ENCODE measurements around the gene CLK2. TPM values are rescaled to one million over a fixed set of nuclear protein-coding genes. Genes with fewer than 3 reads are reported as not detected.

Gene CLK2
- total and polyA plus RNA-seq, 2 of the 13 experiments (the other 11 are each of a cell fraction or from before 2014, with no cell fraction given): 20.1 to 73.5 TPM

GRCh38 chr1:155250633-155251449 is 22.5 kb downstream of the CLK2 start (continued):
- TF ChIP-seq, protein P1, sequence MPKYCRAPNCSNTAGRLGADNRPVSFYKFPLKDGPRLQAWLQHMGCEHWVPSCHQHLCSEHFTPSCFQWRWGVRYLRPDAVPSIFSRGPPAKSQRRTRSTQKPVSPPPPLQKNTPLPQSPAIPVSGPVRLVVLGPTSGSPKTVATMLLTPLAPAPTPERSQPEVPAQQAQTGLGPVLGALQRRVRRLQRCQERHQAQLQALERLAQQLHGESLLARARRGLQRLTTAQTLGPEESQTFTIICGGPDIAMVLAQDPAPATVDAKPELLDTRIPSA (CRISPR knock-in tag; IDR thresholded peaks at IDR 0.05; ENCODE audit: borderline replicate concordance): no peak
- TF ChIP-seq ZSCAN21 (CRISPR knock-in tag; IDR thresholded peaks at IDR 0.05; ENCODE audit: borderline replicate concordance) (peak; percentile 47; the same call in 1 of the 2 replicates), TSC22D2 (CRISPR knock-in tag; IDR thresholded peaks at IDR 0.05; ENCODE audit: borderline replicate concordance) (no peak), ZNF567 (CRISPR knock-in tag; IDR thresholded peaks at IDR 0.05; ENCODE audit: borderline replicate concordance) (no peak), ZNF614 (CRISPR knock-in tag; IDR thresholded peaks at IDR 0.05; ENCODE audit: borderline replicate concordance) (no peak), PHF5A (CRISPR knock-in tag; IDR thresholded peaks at IDR 0.05; ENCODE audit: low read depth, unreplicated experiment) (no peak), HNF4A (CRISPR knock-in tag; IDR thresholded peaks at IDR 0.05) (peak; percentile 22), ZNF776 (CRISPR knock-in tag; IDR thresholded peaks at IDR 0.05) (no peak), ZNF138 (CRISPR knock-in tag; IDR thresholded peaks at IDR 0.05; ENCODE audit: low read depth) (no peak), ZMAT3 (CRISPR knock-in tag; conservative IDR thresholded peaks at IDR 0.05) (no peak), TGIF2 (CRISPR knock-in tag; IDR thresholded peaks at IDR 0.05) (no peak), KLF11 (CRISPR knock-in tag; IDR thresholded peaks at IDR 0.05) (no peak), E2F5 (CRISPR knock-in tag; conservative IDR thresholded peaks at IDR 0.05) (no peak), ZNF230 (CRISPR knock-in tag; IDR thresholded peaks at IDR 0.05) (no peak), HMG20B (CRISPR knock-in tag; conservative IDR thresholded peaks at IDR 0.05) (no peak), SPEN (CRISPR knock-in tag; IDR thresholded peaks at IDR 0.05; ENCODE audit: low read depth) (0 out of 2 replicates have a peak, but pooled peaks have one; percentile 20), ZNF674 (CRISPR knock-in tag; IDR thresholded peaks at IDR 0.05; ENCODE audit: low read depth) (no peak), RORA (CRISPR knock-in tag; IDR thresholded peaks at IDR 0.05) (no peak), RAD21 (CRISPR knock-in tag; IDR thresholded peaks at IDR 0.05) (peak; percentile 97)
- TF ChIP-seq, protein P2, sequence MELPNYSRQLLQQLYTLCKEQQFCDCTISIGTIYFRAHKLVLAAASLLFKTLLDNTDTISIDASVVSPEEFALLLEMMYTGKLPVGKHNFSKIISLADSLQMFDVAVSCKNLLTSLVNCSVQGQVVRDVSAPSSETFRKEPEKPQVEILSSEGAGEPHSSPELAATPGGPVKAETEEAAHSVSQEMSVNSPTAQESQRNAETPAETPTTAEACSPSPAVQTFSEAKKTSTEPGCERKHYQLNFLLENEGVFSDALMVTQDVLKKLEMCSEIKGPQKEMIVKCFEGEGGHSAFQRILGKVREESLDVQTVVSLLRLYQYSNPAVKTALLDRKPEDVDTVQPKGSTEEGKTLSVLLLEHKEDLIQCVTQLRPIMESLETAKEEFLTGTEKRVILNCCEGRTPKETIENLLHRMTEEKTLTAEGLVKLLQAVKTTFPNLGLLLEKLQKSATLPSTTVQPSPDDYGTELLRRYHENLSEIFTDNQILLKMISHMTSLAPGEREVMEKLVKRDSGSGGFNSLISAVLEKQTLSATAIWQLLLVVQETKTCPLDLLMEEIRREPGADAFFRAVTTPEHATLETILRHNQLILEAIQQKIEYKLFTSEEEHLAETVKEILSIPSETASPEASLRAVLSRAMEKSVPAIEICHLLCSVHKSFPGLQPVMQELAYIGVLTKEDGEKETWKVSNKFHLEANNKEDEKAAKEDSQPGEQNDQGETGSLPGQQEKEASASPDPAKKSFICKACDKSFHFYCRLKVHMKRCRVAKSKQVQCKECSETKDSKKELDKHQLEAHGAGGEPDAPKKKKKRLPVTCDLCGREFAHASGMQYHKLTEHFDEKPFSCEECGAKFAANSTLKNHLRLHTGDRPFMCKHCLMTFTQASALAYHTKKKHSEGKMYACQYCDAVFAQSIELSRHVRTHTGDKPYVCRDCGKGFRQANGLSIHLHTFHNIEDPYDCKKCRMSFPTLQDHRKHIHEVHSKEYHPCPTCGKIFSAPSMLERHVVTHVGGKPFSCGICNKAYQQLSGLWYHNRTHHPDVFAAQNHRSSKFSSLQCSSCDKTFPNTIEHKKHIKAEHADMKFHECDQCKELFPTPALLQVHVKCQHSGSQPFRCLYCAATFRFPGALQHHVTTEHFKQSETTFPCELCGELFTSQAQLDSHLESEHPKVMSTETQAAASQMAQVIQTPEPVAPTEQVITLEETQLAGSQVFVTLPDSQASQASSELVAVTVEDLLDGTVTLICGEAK (IDR thresholded peaks at IDR 0.05): no peak
- TF ChIP-seq, protein P2 (CRISPR knock-in tag; IDR thresholded peaks at IDR 0.05): peak; percentile 8; the same call in 1 of the 2 replicates

Data from HepG2 (cell line).